HG02885 (cell line): Measurements from ENCODE around the gene KDM4C.

Experiments used
- ATAC-seq: cut with Tn5 transposase; IDR thresholded peaks from one replicate; pipeline ENCODE4 v1.9.1; 2021; ENCODE audit warnings: mild to moderate bottlenecking; ENCODE audit not compliant: unreplicated experiment, poor library complexity

The KDM4C gene

DNA sequence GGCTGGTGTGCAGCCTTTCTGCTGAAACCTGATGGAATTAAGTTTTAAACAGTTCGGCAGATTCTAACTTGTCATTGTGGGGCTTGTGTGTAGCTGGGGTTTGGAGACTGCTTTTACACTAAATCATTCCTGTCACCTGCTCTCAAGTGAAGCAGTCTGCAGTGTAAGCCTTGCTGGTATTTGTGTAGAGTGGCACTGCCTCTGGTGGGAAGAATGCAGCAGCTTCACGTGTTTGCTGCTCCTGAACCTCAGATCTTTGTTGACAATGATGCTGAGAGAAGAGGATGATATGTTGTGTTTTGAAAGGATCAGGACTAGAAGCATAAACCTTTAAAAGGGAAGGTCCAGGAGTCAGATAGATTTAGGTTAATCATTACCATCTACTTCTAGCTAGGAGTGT is 88.1 kb downstream of the KDM4C start:
- no peak for ATAC-seq

- ATAC-seq = no peak
Observed at GRCh38 chr9:6852243-6852963, 94.6 kb downstream of the KDM4C start.

DNA sequence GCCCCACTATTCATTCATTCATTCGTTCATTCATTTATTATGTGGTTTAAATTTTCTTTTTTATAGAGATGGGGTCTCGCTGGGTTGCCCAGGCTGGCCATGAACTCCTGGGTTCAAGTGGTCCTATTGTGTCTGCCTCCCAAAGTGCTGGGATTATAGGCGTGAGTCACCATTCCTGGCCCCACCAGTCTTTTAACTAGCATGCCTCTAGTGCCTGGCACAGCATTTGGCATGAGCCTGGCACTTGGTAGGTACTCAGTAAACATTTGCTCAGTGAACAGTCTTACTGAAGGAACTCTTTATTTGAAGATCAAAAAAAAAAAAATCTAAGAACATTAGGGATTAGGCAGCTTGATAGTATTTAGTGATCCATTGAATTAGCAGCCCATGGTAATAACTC is 98.1 kb downstream of the KDM4C start:
- ATAC-seq = no peak

GRCh38 chr9:6864102-6864501 is 106.3 kb downstream of the KDM4C start:
- ATAC-seq = no peak

- ATAC-seq = no peak
Observed at GRCh38 chr9:6869081-6869948, 111.5 kb downstream of the KDM4C start.

DNA sequence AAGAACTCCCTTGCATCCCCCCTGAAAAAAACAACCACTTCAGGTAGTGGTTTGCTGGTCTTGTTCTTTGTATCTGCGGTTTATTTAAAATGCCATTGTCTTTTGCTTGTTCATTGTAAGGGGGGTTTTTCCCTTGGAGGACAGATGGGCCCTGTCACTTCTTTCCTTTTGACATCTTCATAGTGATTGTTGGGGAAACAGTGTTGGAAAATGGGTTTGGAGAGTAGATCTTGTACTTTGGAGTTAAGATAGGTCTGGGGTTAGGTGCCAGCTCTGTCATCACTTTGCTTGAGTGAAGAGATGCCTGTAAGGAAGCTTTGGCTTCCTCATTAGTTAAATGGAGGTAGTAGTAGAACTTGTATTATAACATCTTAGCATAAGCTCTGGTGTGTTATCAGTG is 112.4 kb downstream of the KDM4C start:
- no peak for ATAC-seq

DNA sequence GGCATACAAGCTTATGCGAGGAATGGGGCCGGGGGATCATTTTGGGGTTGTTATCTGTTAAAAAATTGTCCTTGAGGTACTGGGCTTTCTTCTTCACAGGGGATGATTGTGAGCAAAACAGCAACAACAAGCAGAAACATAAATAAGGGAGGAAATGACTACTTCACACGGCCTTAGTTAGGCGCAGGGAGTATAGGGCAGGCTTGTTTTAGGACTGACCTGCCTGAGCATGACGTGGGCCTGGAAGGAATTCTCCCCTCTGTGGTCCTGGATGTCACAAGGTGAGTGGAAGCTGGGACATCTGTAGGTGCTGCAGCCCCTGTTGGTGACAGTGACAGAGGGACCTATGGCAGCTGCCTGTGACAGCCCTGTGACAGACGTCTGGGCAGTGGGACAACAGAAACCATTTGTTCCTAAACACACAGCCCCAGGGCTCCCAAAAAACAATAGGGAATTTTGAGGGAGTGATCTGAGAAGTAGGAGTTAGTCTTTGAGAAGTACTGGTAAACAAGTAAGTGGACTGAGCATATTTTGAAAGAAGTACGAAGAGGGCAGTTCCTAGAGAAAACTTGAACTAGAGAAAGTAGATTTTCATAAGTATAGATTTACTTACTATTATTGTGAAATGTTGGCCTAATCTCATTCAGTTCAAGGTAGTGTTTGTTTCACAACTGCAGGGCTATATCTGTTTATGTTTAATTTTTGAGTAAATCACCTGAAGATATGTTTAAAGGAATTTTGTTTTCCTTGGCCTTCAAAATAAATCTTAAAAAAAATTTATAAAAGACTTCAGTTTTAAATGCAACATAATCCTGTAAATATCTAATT is 113.1 kb downstream of the KDM4C start:
- ATAC-seq = no peak

- no peak for ATAC-seq
Observed at GRCh38 chr9:6873857-6874256, 116.1 kb downstream of the KDM4C start.

GRCh38 chr9:6876195-6876894 is 118.6 kb downstream of the KDM4C start:
- no peak for ATAC-seq

DNA sequence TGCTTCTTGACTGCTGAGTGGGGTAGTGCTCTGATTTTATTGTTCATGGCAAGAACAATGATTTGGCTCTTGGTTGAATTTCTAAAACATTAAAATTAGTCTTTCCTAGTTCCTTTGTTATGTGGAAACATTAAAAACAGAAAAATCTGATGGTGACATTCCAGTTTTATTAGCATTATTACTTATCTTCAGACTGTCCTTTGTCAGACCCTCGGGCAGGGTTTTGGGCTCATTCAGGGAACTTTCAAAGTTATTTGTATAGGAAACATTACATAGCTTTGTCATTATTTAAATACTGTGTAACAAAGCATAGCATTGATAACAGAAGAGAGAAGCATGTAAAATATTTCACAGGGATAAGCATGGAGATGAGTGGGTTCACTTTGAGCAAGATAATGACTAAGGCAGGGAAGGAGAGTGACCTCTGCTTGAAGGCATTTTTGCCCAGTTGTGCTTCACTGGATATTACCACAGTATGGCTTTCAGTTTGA is 119.9 kb downstream of the KDM4C start:
- no peak for ATAC-seq

- ATAC-seq = no peak
Observed at GRCh38 chr9:6880626-6881025, 122.9 kb downstream of the KDM4C start.

DNA sequence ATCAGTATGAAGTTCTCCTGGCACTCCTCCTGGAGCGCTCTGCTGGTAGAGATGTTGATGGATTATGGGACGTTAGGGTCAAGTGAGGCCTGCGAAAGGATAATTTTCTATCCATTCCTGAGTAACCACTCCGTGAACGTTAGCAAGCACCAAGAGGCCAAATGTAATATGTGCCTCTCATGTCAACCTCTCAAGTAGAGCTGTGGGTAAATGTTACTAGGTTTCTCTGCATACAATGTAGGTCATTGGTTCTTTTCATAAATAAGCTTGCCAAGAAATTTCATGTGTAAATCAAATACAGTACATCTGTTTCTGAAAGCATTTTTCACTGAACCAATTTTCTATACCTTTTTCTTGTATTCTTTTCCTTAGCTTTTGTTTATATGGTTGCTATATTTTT is 126.3 kb downstream of the KDM4C start:
- ATAC-seq = no peak

GRCh38 chr9:6884990-6885389 is 127.2 kb downstream of the KDM4C start:
- ATAC-seq = no peak

GRCh38 chr9:6887051-6887450 is 129.3 kb downstream of the KDM4C start:
- ATAC-seq = no peak

DNA sequence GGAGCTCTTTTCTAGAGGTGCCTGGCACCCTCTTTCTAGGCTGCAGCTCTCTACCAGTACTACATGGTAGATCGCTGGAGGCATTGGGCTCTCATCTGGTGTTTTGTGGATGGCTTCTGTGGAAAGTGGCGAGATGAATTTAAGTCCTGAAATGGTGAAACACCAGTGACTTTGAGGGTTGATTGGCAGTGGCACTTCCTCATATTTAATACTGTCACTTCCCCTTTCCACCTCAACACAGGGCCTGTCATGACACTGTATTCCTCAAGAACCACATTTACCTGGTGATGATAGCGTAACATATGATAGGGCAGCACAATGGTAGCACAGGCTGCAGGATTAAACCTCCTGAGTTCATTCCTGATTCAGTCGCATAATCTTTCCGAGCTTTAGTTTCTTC is 132.1 kb downstream of the KDM4C start:
- no peak for ATAC-seq

DNA sequence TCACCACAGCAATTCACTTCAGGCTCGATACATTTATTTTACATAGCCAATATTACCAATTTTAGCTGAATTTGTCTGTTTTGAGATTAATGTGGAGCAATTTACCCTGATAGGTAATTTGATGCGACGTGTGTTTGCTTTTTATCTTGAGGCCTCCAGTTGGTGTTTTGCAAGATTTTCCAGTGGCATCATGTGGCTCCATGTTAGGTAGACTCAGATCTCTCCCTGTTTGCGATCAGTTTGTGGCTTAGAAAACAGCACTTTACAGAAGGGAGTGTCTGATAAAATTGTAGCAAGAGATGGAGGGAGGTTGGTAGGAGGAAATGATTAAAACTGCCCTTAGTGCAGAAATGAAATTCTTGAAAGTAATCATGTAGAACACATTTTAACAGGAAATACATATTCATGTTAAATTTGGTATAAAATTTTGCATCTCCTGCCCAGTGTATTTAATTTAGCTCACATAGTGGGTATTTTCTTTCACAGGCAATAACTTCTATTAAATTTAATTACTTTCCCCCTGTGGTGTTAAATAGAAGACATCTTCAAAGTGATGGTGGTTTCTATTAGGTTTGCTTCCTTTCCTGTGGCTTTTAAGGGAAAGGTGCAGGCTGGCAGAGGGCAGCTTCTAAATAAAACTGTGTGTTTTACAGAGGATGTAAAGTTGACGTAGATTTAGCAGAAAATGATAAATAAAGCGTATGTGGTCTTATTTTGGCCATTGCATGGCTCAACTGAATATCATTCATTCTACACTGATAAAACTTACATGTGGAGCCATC is 135.8 kb downstream of the KDM4C start:
- ATAC-seq = peak; percentile 34

GRCh38 chr9:6894135-6894534 is 136.4 kb downstream of the KDM4C start:
- peak; percentile 96 for ATAC-seq

DNA sequence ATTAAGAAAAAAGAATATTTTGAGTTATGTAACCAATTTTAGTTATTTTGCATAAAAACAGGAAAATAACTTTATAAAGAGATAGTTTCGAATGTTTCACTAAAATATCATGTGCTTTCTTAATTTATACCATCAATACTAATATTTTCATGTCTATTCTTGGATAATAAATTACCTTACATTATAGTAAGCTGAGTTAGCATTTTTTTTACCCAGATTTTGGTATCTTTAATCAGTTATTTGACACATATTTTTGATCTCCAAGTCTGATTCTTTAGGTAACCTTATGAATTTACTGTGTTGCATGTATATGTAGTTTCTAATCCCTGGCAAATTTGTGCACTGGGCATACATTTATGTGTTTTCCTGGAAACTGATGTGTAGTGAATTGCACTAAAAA is 138.0 kb downstream of the KDM4C start:
- no peak for ATAC-seq

DNA sequence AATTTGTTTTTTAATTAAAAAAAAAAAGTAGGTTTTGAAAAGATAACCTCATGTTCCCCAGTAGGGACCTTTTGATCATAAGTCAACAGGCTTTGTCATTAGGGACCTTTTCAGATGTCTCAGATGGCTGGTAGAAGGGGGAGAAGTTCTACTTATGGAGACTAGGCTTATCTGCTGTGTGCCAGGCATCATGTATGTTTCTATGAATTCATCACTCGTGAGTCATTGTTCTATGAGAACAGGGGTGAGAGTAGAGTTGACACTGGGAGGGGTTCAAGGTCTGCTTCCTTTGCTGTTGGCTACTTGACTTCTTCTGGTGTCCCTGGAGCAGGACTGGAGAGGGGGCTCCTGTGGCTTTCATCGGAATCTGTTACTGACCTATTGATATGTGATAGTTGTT is 138.8 kb downstream of the KDM4C start:
- no peak for ATAC-seq
